ENCODE data around the gene MICAL2.

DNA sequence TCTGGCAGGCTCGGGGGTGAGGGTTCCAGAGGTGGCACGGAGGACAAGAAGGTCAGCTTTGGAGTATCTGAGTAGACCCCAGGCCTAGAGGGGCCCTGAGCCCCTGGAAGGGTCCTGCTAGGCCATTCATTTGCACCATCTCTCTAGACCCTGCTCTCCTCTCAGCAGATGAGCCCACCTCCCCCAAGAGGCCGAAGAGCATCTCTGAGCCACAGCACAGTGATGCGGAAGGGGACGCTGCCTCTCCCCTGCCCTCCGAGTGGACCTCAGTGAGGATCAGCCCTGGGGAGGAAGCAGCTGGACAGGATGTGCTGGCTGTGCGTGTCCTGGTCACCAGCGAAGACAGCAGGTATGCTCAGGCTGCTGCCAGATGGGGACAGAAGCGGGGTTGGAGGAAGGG lies 165.4 kb downstream of the MICAL2 start:
- TF ChIP-seq, protein P1, sequence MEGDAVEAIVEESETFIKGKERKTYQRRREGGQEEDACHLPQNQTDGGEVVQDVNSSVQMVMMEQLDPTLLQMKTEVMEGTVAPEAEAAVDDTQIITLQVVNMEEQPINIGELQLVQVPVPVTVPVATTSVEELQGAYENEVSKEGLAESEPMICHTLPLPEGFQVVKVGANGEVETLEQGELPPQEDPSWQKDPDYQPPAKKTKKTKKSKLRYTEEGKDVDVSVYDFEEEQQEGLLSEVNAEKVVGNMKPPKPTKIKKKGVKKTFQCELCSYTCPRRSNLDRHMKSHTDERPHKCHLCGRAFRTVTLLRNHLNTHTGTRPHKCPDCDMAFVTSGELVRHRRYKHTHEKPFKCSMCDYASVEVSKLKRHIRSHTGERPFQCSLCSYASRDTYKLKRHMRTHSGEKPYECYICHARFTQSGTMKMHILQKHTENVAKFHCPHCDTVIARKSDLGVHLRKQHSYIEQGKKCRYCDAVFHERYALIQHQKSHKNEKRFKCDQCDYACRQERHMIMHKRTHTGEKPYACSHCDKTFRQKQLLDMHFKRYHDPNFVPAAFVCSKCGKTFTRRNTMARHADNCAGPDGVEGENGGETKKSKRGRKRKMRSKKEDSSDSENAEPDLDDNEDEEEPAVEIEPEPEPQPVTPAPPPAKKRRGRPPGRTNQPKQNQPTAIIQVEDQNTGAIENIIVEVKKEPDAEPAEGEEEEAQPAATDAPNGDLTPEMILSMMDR (IDR thresholded peaks at IDR 0.05): no peak
- TF ChIP-seq POLR2AphosphoS5 (IDR thresholded peaks at IDR 0.05) (no peak), POLR2A (IDR thresholded peaks at IDR 0.05) (no peak)
